ENCODE results near the gene RMI1. TPM values are rescaled to one million over a fixed set of nuclear protein-coding genes. Genes with fewer than 3 reads are reported as not detected.

Gene RMI1
- total RNA-seq, 1 donor from 2014 or later, result 3.6 TPM

DNA sequence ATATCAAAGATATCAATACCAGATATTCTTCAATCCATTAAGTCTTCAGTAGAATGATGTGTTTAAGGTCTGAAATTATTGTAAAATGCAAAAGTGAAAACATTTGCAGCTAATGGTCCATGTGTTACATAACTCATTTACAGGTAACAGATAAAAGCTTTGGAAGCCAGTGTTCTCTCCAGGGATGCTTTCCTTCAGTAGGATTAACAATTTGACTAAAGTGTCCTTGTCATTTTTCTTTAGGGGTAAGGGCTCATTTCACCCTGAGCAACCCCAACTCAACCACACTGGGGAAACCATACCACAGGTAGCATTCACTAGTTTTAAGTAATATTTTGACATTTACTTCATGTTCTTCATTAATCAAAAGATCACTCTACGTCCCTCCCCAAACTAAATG is 13.5 kb upstream of the RMI1 start:
- DNase-seq (ENCODE audit: low spot score), result no peak

DNA sequence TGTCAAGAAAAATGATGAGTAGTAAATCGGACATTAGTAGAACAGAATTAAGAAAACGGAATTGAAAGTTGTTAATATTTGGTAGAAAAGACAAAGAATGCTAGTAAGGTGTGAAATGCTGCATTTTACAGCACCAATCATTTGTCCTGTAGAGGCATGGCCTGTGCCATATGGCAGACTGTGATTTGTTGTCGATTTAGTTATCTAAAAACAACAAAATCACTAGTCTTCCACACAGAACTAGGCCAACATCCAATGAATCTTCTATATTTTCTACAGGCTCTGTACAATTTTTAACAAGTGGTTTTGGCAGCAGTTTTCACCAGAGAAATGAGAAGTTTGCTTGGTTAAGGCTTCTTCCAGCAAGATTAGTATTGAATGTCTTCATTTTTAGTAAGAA is 11.0 kb upstream of the RMI1 start:
- DNase-seq (ENCODE audit: low spot score), result no peak

DNA sequence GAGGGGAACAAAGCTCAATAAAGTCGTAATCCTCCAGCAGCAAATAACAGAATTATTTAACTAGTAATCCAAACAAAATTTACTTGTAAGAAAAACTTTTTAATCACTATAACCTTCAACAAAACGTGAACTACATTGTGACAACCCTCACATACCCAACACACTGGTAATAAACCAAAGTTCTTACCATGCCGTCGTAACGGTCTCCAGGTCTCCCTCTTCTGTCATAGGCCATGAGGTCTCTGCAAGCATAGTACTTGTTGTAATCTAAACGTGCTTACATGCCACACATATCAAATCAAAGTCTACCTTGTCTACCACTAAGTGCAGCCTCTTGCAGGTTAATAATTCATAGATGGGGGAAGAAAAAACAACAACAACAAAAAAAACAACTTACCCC is 9.1 kb upstream of the RMI1 start:
- no peak for DNase-seq (ENCODE audit: low spot score)

DNA sequence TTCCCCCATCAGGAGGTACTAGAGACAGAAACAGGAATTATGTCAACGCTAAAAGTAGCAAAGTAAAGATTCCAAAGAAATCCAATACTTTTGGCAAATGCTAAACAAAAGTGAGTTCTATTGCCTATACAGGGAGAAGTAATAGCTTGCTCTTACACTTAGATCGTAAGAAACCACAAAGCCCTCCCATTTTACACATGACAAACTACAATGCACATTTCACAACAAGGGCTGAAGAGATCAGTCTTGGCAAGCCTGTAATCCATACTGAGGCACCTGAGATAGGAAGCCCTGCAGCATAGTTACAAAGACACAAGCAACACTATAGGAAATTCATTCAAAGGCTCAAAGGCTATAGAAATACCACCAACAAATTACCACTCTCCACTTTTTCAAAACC is 8.3 kb upstream of the RMI1 start:
- no peak for DNase-seq (ENCODE audit: low spot score)

DNA sequence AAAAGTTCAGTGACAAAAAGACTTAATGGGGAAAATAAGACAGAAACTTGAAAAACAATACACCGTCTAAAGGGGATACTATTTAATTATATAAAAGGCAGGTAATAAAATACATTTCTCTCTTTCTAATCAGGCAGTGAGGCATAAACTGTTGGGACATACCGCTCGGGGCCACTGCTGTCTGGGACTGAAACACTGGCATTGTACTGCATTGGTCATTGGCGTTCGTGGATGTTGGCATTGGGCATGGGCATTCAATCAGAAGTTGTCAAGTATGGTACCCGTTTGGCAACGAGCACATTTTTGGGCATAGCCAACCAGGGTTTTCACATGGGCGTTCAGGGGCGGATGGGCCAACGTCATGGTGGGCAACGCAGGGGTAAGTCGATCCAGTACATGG is 5.3 kb upstream of the RMI1 start:
- no peak for DNase-seq (ENCODE audit: low spot score)

DNA sequence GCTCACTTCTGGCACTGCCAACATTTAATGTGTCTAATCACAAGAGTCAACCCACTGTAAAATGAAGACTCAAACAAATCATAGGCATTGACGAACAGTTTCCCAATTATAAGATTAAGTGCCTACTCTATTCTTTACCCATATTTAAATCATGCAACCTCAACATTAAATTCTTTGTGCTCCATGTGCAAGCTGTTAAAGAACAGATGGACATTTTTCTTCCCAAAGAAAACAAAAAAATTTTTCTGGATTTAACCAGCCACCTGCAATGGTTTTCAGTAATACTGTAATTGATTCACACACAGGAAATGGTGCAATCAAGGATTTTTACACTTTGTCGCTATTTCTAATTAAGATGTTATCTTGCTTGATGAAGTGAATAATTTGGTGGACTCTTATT is 4.2 kb upstream of the RMI1 start:
- DNase-seq (ENCODE audit: low spot score), result no peak

DNA sequence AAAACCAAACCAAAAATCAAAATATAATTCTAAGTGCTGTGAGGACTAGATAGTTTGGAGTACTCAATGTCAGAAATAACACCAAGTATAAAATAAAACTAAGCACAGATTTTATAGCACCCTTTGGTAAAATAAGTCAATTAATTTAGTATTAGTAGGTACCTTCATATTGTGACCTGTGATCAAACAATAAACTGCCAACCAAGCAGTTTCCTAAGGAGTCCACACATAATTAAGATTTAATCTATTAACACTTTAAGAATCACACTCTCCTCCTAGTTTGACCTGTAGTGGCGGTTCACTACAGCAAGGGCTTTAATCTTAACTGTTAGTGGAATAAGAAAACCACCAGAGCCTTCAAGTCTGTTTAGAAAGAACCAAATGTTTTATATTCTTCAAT is 3.4 kb upstream of the RMI1 start:
- DNase-seq (ENCODE audit: low spot score), result no peak

DNA sequence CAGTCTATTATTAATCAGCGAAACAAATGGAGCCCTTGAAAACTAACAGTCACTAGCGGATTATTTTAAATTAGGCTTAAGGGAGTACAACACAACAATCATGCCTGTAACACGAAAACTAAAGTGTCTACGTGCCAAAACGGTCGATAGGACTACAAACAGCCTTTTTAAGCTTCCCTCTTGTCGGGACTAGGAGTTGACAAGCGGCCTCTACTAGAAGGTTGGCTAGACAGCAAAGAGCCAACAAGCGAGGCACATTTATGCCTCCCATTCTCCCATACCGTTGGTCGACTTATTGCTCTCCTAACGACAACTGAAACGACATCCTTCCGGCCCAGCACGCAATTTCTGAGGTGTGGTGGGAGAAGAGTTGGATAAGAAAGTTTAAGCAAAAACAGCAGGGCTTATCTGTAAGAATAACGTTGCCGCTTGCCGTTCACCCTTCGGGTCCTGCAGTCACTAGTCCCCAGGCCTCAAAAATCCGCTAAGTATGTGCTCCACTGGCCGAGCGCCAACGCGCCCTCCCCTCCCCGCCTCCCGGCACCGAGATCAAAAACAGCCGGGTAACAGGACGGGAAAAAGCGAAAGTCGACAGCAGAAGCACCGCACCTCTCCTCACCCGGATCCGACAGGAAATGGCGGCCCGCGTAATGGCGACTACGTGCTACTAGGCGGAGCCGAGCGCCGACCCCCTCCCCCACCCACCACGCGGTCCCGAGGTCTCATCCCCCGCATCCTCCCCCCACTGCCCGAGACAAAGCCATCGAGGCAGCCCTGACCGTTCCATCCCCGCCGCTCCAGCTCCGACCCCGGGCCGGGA is 1.4 kb upstream of the RMI1 start:
- DNase-seq (ENCODE audit: low spot score), result peak; percentile 94

DNA sequence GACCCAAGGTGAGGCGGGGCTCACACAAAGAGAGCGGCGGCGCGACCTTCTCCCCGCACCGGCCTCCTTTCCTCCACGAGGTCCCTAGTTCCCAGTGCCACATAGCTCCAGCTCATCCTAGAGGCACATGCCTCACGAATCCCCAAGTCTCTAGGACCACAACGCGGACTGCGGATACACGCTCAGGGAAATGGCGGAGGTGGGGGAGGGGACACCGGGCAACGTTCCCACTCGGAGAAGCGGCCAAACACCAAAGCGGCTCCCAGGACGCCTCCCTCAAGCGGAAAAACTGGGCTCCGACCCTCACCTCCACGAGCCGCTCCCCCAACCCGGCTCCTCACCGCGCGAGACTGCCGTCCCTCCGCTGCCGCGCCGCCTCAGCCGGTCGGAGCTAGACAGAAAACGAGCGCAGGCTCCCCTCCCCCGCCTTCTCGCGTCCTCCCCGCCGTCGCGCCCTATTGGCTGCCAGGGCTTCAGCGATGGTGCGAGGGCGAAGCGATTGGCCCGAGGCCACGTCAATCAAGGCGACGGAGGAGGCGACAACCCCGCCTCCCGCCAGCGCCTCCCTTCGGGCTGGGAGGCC is 702 bp upstream of the RMI1 start, which contains the start of gene HNRNPK:
TSS of gene HNRNPK (minus strand) at position 404 of the 583 bp plus-strand sequence. CDS start 1,963 bp downstream, outside the sequence.
- peak; percentile 100 for DNase-seq (ENCODE audit: low spot score)

DNA sequence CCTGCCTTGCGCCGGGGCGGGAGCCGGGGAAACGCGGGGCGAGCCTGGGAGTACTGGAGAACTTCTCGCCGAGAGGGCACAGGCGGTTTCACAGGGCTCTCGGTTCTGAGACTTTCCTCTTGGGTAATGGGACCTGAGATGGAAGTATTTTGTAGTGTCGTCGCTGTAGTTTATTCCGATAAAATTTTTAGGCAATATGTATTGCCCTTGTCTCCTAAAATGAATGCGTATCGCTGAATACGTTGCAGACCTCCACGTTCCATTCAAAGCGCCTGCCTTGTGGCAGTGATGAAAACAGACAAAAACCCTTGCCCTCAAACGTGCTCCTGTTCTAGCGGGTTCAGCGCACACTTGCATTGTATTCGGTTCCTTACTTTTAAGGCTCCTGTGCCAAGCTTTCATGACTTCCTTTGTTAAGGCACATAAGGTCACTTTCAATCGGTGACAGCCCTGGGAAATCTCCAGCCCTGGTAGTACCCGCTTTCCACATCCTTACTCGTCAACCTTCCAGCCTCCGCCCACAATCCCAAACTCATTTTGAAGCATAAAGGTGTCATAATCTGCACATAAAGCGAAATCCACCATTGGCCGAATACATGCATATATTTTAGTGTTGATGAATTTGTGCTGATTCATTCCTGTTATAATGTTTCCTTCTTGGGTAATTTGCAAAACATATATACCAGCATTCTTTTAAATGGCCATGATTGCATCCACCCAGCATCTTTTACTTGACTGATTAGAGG is 694 bp downstream of the RMI1 start:
- DNase-seq (ENCODE audit: low spot score), result no peak

DNA sequence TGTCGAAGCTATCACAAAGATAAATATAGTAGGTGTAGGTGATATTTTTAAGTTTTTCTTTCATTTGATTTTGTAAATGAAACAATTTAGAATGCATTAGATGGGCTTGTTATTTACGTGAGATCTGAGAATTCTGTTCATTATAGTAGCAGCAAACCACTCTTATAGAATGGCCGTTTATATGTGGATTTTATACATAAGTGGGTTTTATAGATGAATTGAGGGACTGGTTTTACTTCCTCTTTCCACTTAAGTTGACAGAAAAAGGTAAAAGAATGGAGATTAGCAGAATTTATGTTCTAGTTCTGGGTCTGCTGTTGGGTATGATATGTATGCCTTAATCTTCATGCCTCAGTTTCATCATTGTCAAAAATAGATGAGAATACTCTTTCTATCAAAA is 5.6 kb downstream of the RMI1 start:
- DNase-seq (ENCODE audit: low spot score), result no peak

DNA sequence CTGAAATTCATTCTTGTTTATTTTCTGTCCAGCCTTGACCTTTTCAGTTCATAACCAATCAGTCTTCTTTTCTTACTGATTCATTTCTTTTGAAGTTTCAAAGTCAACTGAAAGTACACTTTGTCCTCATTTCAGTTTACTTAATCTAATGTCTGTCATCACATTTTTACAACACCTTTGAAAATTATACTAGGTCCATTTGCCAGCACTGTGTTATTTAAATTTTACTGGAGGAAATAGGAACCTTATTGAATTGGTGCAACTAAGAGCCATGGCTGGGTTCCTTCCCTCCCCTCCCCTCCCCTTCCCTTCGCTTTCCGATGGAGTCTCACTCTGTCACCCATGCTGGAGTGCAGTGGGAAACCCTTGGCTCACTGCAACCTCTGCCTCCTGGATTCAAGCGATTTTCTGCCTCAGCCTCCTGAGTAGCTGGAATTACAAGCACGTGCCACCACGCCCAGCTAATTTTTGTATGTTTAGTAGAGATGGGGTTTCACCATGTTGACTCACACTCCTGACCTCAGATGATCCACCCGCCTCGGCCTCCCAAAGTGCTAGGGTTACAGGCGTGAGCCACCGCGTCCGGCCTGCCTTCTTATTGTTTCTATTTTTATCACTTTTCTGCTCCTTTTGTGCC is 6.3 kb downstream of the RMI1 start:
- DNase-seq (ENCODE audit: low spot score), result no peak

DNA sequence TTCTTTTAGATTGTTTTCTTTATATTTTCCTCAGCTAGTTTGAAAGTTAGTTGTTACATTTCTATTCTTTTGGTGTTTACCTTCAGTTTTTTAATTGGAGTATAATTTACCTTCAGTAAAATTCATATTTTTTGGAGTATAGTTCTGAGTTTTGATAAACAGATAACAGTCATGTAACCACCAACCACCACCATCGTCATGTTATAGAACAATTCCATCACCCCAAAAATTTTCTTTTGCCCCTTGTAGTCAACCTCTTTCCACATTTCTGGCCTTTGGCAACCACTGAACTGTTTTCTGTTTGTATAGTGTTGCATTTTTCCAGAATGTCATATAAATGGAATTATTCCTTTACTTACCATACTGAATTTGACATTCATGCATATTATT is 6.8 kb downstream of the RMI1 start:
- no peak for DNase-seq (ENCODE audit: low spot score)

DNA sequence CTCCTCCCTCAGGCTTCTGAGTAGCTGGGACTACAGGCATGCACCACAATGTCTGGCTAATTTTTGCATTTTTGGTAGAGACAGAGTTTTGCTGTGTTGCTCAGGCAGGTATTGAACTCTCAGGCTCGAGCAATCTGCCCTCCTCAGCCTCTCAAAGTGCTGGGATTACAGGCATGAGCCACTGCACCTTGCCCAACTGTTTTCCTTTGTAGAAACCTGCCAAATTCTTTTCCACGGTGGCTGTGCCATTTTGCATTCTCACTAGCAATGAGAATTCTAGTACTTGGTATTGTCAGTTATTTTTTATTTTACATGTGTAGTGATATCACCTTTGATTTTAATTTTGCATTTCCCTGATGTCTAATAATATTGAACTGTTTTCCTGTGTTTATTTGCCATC is 7.8 kb downstream of the RMI1 start:
- no peak for DNase-seq (ENCODE audit: low spot score)

DNA sequence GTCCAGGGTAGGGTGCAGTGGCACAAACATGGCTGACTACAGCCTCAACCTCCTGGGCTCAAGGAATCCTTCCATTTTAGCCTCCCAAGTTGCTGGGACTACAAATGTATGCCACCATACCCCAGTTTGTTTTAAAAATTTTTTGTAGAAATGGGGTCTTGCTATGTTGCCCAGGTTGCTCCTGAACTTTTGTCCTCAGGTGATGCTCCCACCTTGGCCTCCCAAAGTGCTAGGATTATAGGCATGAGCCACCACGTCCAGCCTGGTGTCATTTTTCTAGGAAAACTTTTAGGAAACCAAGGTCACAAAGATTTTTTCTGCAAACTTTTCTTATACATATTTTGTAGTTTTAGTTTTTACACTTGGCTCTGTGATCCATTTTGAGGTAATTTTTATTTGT is 10.8 kb downstream of the RMI1 start:
- no peak for DNase-seq (ENCODE audit: low spot score)

DNA sequence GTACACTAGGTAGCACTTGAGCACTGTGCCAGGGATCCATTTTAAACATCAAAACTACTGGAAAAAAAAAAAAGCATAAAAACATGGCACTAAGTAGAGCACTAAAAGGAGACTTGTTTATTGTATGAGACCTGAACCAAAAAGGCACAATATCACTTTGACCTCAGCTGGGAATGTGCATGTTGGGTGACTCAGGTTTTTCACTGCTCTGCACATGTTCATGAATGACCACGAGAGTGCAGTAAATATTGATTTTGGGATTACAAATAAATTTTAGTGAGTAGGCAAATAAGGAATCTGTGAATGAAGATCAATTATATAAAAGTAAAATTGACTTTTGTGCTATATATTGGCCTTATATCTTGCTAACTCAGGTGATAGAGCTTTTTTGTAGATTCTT is 11.8 kb downstream of the RMI1 start:
- DNase-seq (ENCODE audit: low spot score), result no peak

DNA sequence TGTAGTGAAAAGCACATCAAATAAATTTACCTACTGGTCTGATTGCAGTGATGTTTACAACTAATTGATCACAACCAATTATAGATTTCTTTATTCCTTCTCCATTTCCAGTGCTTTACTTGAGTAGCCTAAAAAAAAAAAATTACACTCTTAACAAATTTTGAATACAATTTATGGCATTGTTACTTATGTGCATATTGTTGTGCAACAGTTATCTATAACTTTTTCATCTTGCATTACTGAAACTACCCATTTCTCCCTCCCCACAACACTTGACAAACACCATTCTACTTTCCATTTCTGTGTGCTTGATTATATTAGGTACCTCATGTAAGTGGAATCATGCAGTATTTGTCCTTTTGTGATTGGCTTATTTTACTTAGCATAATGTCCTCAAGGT is 12.3 kb downstream of the RMI1 start:
- DNase-seq (ENCODE audit: low spot score), result no peak

DNA sequence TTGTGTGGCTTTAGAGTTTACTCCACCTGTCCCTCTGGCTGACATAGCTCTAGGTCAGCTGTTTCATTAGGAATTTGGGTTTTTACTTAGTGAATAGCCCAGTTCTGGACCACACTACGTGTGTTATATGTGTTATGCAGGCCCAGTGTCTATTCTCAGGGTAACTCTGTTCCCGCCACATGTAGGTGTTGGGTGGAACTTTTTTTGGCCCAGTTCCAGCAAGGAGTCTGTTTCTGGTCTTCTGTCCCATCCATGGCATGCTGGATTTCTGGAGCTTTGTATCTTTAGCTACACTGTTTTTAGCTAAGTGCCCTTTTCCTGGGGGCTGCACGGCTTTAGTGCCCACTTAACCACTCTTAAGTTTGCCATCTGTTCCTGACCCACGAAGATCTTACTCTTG is 15.5 kb downstream of the RMI1 start:
- DNase-seq (ENCODE audit: low spot score), result no peak

DNA sequence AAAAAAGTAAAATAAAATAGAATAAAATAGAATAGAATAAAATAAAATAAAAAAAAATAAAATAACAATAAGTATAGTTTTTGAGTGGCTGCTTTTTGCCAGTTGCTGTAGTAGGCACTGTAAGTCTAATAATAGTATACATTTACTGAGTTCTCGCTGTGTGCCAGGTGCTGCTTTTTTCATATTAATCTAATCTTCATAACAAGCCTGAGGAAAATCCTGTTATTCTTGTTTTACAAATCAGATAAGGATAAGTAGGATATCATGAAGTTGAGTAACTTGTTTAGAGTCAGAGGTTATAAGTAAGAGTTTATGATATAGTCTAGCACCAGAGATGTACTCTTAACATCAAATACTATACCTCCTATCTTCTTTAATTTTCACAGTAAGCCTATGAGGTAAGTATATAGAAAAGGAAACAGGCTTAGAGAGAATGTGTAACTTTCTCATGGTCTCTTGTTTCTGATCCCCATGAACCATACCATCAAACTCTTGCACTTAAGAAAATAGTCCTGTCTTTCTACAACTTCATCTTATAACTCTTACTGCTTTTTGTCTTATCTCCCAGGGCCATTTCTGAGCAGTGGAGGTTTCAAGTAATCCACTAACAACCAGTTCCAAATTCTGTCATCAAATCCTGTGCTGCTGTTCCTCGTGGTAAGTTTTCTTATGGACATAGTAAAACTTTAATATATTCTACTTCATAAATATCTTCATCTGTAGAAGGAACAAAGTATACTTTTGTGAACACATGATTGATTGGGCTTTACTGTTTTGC is 18.7 kb downstream of the RMI1 start:
- DNase-seq (ENCODE audit: low spot score), result no peak

DNA sequence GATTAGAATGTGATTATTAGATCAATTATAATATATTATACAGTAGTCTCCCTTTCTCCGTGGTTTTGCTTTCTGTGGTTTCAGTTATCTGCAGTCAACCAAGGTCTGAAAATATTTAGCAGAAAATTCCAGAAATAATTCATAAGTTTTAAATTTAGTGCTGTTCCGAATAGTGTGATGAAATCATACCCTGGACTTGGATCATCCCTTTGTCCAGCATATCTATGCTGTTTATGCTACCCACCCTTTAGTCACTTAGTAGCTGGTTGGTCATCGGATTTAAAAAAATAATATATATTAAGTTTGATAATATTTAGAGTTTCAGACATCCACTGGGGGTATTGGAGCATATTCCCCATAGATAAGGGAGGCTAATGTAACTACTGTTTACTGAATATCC is 19.6 kb downstream of the RMI1 start:
- DNase-seq (ENCODE audit: low spot score), result no peak

DNA sequence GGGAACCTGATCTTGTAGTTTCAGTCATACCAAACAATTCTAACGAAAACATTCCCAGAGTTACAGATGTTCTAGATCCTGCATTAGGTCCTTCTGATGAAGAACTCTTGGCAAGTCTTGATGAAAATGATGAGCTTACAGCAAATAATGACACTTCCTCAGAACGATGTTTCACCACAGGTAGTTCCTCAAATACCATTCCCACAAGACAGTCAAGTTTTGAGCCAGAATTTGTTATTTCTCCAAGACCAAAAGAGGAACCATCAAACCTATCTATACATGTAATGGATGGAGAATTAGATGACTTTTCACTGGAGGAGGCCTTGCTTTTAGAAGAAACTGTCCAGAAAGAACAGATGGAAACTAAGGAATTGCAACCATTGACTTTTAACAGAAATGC is 21.0 kb downstream of the RMI1 start:
- DNase-seq (ENCODE audit: low spot score), result no peak

Data from mesenteric fat pad (tissue), 1 donor.